GM12892 (cell line): ENCODE results near the gene TBPL1.

Experiments used
- POLR2A ChIP-seq: IDR thresholded peaks from 2 replicates; pipeline ENCODE4 v1.6.1; 2011; ENCODE audit warnings: low read depth, low read length, control low read depth
- POLR2AphosphoS5 ChIP-seq: IDR thresholded peaks from 2 replicates; pipeline ENCODE4 v1.6.1; 2011; ENCODE audit warnings: low read depth, low read length, control low read depth

GRCh38 chr6:133957780-133958242 lies 4.8 kb downstream of the TBPL1 start:
- TF ChIP-seq POLR2A (no peak), POLR2AphosphoS5 (no peak)
